ENCODE results near the gene MSS51.

MSS51 gene

DNA sequence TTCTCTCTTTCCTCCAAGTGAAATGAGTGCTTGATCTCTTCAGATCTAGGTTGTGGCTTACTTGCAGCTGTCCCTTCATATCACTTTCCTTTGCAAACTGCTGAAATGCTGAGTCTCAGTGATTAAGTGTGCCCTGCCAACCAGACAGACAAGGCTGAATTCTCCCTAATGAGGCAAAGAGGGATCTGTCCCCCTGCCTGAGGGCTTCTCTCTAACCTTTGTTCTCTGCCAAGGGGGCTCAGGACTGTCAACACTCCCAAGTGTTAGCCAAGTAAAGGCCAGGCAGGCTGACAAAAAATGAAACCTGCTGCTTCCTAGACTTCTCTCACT is at the start of gene MSS51:
Gene MSS51, minus strand, starts transcription at position 24 of the 330 bp plus-strand sequence. CDS start 5,277 bp downstream, outside the sequence.
- DNase-seq, result no peak

GRCh38 chr10:73480158-73480557 is 46.8 kb upstream of the MSS51 start:
- no peak for DNase-seq

DNA sequence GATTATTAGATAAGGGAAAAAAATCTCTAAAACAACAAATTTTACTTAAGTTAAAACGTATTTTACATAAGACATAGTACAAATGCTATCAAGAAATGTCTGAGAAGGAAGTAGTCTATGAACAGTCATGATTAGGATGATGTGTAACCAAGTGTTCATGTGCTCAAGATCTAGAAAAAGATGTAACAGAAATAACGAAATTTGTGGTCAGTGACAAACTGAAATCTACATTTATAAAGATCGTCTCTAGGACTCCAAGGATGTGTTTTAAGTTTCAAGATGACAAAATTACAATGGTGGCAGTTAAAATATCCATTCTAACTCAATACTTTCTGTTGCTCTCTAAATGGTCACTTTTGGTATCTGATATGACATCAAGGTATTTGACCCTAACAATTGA is 45.3 kb upstream of the MSS51 start:
- DNase-seq, result no peak

- DNase-seq, result no peak
Measured at GRCh38 chr10:73471226-73471625, 37.9 kb upstream of the MSS51 start.

DNA sequence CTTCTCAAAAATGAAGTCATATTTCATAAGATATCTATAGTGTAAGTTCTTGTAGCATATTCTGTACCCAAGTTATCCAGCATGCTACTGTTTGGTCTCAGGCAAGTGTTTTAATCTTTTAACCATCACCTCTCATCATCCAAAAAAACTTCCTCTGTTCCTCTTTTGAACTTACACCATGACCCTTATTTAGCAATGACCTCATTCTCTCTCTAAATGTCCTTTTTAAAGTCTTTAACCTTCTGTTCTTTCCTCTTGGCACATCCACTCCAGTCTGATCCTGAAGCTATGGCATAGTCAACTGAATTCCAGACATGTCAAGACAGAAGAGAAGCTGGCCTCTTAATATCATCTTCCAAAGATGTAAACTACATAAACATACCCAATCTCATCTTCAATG is 36.2 kb upstream of the MSS51 start:
- DNase-seq, result no peak

GRCh38 chr10:73467206-73467605 is 33.8 kb upstream of the MSS51 start:
- no peak for DNase-seq

- DNase-seq, result no peak
Measured at GRCh38 chr10:73465978-73466726, 32.8 kb upstream of the MSS51 start.

- DNase-seq, result no peak
Measured at GRCh38 chr10:73460897-73461296, 27.5 kb upstream of the MSS51 start.

DNA sequence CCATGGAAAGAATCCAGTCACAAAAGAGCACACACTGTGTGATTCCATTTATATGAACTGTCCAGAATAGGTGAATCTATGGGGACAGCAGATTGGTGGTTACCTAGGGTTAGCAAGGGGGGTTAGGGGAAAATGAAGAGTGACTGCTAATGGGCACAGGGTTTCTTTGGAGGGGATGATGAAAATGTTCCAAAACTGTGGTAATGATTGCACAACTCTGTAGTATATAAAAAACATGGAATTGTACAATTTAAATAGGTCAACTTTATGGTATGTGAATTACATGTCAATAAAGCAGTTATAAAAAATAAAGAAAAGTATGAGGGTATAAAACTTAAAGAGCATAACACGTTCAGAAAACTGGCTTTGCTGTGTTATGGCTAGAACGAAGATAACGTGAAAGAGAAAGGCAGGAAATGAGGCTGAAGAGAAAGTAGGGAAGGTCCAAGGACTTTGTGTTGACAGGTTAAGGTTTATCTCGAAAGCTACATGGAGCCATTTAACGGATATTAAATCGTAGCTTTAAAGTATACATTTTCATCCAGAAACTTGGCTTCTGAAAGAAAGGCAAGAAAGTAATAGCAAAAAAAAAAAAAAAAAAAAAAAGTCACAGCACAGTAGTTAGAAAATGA is 26.4 kb upstream of the MSS51 start:
- DNase-seq, result no peak

GRCh38 chr10:73456187-73456890 is 23.0 kb upstream of the MSS51 start:
- no peak for DNase-seq

DNA sequence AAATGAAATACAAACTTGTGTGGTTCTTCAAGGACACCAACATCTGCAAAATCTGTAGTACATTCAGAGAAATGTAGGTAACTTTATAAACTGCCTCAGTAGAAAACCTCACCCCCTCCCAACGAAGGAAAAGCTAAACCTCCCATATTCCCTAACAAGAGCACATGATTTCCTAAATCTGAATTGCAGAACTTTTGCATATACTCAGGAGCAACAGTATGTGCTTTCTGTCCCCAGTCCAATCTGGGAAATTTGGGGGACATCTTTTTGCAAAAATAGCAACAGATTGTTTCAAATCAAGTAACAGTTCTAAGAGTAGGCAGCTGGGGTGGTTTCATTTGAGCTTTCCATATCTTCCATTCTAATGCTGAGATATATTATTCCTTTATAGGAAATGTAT is 15.8 kb upstream of the MSS51 start:
- DNase-seq, result no peak

- no peak for DNase-seq
Measured at GRCh38 chr10:73448384-73448783, 15.0 kb upstream of the MSS51 start.

DNA sequence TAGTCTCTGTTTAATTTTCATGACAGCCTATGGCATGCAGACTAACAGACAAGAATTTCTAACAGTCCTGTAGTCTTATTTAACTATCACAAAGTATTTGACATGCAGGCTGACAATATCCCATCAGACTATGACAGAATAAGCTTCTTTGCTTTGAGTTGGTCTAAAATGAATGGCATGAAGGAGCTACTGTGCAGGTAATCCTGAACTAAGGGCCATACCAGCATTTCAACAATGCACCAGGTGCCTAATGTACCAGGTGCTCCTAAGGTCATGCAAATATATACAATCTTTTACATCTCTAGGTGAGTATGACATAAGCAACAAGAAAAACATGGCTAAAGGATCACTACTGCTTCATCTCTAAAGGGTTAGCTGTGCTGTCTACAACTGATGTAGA is 13.6 kb upstream of the MSS51 start:
- DNase-seq, result peak; percentile 38

DNA sequence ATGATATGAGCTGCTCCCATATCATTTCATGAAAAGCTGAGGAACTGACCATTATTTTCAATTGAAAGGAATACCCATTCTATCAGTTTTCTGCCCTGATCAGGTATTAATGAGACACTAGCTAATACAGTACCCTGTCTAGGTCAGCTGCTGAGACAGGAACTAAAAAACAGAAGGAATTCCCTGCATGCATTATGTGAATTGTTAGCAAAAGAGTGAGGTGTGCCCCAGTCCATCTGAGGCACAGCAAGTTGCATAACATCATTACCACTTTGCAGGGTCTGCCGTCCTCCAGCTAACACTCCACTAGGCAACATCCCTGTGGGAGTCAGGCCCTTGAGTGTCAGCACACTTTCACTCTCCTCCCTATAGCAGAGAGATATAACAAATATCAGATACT is 11.1 kb upstream of the MSS51 start:
- DNase-seq, result no peak

DNA sequence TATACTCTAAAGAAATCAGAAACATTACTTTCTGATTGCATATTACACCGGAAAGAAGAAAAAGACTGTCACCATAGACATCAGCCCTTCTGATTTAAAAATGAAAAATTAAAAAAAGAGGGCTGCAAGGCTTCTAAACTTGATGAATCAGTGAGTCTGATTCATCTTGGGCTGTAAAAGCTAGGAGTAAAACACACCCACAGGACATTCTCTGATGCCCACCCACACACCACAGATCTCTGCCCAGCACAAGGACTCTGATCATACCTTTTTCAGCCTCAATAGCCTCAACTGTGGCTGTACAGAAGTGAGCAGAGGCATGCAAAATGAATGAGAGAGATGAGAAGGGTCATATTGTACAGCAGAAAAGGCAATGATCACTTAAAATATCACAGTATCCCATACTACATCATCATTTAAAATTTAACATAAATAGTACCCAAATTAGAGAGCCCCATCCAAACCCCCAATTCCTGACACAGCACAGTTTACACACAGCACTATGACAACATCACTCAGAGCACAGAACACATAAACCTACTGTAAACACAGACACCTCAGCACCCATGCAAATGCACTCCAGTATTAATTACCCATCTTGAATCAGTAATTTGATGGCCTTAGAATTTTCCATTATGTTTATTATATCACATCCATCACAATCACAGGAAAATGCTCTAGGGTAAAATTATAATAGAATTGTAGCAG is 6.4 kb upstream of the MSS51 start:
- peak; percentile 1 for DNase-seq

DNA sequence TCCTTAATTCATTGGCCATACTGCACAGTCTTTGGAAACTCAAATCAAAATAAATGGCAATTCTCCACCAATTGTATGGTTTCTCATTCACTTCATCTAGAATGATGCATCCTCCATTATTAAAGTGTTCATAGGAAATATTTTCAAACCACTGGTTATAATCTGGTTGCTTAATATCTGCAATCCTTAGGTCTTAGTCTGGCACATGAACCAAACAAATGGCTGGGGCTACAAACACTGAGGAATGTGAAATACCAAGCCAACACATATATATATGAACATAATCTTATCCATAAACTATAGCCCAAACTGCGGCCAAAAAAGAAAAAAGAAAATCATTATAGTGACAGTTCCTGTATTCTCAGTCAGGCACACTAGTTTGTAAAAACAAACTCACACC is 5.7 kb upstream of the MSS51 start:
- DNase-seq, result no peak

DNA sequence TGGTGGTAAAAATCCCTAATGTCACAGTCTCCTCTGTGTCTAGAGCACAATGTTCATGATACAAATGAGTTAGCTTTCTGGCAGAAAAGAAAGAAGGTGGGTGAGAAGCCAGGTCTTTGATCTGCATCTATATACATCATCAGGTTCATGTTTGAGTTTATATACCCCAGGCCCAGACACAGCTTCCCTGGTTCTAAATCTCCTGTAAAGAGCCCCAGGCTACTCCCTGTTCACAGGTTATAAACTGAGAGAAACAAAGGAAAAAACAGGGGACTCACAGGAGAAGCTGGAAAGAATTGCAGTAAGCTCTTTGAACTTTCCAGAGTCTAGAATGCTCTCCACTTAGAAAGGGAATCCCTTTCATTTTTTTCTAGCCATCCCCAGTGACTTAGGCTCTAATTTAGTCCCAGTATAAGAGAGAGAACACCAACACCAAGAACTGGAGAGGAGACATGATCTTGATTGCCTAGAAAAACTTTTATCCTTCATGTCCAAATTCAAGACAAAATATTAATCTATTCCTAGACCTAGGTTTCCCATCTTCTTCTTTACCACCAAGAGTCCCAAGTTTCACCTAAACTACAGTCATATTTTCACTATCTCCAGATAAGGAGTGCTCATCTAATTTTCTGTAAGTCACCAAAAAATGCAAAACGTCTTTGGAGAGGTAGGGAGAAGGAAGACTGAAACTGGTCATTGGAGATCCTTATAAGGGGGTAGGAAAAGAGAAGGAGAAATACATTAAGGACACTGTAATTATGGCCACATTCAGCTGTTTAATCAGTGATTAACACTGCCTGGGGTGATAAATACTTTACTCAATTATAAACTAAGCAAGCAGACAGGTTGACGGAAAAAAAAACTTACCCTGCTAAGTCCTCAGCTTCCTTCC is 469 bp downstream of the MSS51 start:
- no peak for DNase-seq

GRCh38 chr10:73426318-73426717 is 7.0 kb downstream of the MSS51 start:
- DNase-seq, result no peak

GRCh38 chr10:73424478-73424877 is 8.9 kb downstream of the MSS51 start:
- no peak for DNase-seq

DNA sequence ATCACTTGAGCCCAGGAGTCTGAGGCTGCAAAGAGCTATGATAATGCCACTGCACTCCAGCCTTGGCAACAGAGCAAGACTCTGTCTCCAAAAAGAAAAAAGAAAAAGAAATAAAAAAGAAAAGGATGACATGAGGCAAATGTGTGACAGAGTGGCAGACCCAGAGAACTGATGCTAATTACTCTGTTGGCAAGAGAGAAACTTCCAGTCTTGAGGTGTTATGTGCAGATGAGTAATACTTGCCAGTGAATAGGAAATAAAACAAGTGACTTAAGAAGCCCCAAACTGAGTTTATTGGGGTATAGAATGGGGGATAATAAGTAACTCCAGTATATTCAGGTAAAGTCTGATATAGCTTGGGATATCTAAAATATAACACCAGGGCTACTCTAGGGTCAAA is 10.1 kb downstream of the MSS51 start:
- no peak for DNase-seq

GRCh38 chr10:73416571-73416970 is 16.8 kb downstream of the MSS51 start:
- no peak for DNase-seq

DNA sequence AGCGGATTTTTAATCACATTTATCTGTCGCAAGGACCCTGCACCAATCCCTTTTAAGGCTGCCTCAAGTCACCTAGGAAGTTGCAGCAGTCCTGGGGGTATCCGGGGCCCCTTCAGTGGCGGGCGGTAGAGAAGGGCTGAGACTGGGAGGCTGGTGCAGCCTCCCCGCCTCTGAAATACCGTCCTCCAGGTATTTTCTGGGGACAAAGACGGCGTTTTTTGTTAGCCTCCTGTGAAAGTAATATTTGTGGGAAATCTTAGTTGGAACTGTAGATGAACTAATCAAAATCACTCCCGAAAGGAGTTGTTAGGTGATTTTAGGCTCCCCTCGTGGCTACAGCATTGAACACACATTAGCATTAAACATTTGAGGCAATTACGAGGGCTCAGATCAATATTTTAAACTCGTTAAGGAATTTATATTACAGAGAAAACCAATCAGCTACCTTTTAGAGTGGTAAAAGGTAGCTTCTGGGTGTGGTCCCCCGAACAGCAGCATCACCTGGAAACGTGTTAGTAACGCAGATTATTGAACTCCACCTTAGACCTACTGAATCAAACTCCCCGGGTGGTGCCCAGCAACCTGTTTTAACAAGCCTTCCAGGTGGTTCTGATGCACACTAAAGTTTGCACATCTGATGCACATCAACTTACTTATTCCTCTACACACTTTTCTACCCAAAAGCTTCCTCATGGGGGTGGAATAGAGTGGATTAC is 19.0 kb downstream of the MSS51 start:
- DNase-seq, result no peak
